HFF-Myc (cell line): ENCODE results near the gene SH2D3C.

Experiments
- DNase-seq: peaks from one replicate; pipeline ENCODE4 v3.0.0-alpha.2; 2011; ENCODE audit warnings: low read depth; ENCODE audit errors: extremely low read depth
- H3K4me3 ChIP-seq: replicated peaks from 2 replicates; pipeline ENCODE4 v1.5.1; 2011; ENCODE audit warnings: low read depth, mild to moderate bottlenecking, control low read depth, low read length
- CTCF ChIP-seq: IDR thresholded peaks from 2 replicates; pipeline ENCODE4 v1.5.1; 2012; ENCODE audit warnings: mild to moderate bottlenecking, low read depth, low read length, control low read depth; ENCODE audit errors: missing control alignments

The SH2D3C gene

GRCh38 chr9:127796225-127796813 lies 17.9 kb upstream of the SH2D3C start:
- no peak overlapping the region for H3K4me3 ChIP-seq
- no peak for TF ChIP-seq CTCF
- no peak for DNase-seq

- no peak for TF ChIP-seq CTCF
- no peak for DNase-seq
- H3K4me3 ChIP-seq: no peak overlapping the region
Observed at GRCh38 chr9:127794001-127794791, 15.7 kb upstream of the SH2D3C start.

- DNase-seq: no peak
- H3K4me3 ChIP-seq: no peak overlapping the region
- no peak for TF ChIP-seq CTCF
Observed at GRCh38 chr9:127793093-127793708, 14.7 kb upstream of the SH2D3C start.

GRCh38 chr9:127792417-127793031 lies 14.1 kb upstream of the SH2D3C start:
- no peak for DNase-seq
- no peak overlapping the region for H3K4me3 ChIP-seq
- no peak for TF ChIP-seq CTCF

- no peak for TF ChIP-seq CTCF
- H3K4me3 ChIP-seq: no peak overlapping the region
- DNase-seq: no peak
Observed at GRCh38 chr9:127791085-127791484, 12.6 kb upstream of the SH2D3C start.

GRCh38 chr9:127790094-127790855 lies 11.8 kb upstream of the SH2D3C start:
- no peak for TF ChIP-seq CTCF
- H3K4me3 ChIP-seq: no peak overlapping the region
- DNase-seq: no peak
